ENCODE data around the gene STARD4.

Gene STARD4

GRCh38 chr5:111478266-111478665 lies 34.1 kb downstream of the STARD4 start:
- TF ChIP-seq CTCF (IDR thresholded peaks at IDR 0.05; ENCODE audit: borderline replicate concordance, insufficient read depth, low read depth, low read length) = no peak
- H3K4me3 ChIP-seq (ENCODE audit: low read depth, low read length) = no peak overlapping the region

- TF ChIP-seq CTCF (IDR thresholded peaks at IDR 0.05; ENCODE audit: borderline replicate concordance, insufficient read depth, low read depth, low read length) = no peak
- no peak overlapping the region for H3K4me3 ChIP-seq (ENCODE audit: low read depth, low read length)
Measured at GRCh38 chr5:111472579-111472978, 39.8 kb downstream of the STARD4 start.

GRCh38 chr5:111472096-111472495 lies 40.2 kb downstream of the STARD4 start:
- TF ChIP-seq CTCF (IDR thresholded peaks at IDR 0.05; ENCODE audit: borderline replicate concordance, insufficient read depth, low read depth, low read length) = no peak
- H3K4me3 ChIP-seq (ENCODE audit: low read depth, low read length) = no peak overlapping the region

GRCh38 chr5:111469903-111470302 lies 42.4 kb downstream of the STARD4 start:
- H3K4me3 ChIP-seq (ENCODE audit: low read depth, low read length) = no peak overlapping the region
- TF ChIP-seq CTCF (IDR thresholded peaks at IDR 0.05; ENCODE audit: borderline replicate concordance, insufficient read depth, low read depth, low read length) = no peak

- H3K4me3 ChIP-seq (ENCODE audit: low read depth, low read length) = no peak overlapping the region
- no peak for TF ChIP-seq CTCF (IDR thresholded peaks at IDR 0.05; ENCODE audit: borderline replicate concordance, insufficient read depth, low read depth, low read length)
Measured at GRCh38 chr5:111469293-111469896, 42.9 kb downstream of the STARD4 start.

- no peak for TF ChIP-seq CTCF (IDR thresholded peaks at IDR 0.05; ENCODE audit: borderline replicate concordance, insufficient read depth, low read depth, low read length)
- H3K4me3 ChIP-seq (ENCODE audit: low read depth, low read length) = no peak overlapping the region
Measured at GRCh38 chr5:111463311-111463710, 49.0 kb downstream of the STARD4 start.

GRCh38 chr5:111461934-111462333 lies 50.4 kb downstream of the STARD4 start:
- H3K4me3 ChIP-seq (ENCODE audit: low read depth, low read length) = no peak overlapping the region
- no peak for TF ChIP-seq CTCF (IDR thresholded peaks at IDR 0.05; ENCODE audit: borderline replicate concordance, insufficient read depth, low read depth, low read length)

Measured in GM12875 (cell line).